HepG2 (cell line): ENCODE data around the gene ZNF330. TPM values are rescaled to one million over a fixed set of nuclear protein-coding genes. Genes with fewer than 3 reads are reported as not detected.

Experiments used
- ATF4 ChIP-seq, 2 experiments: fragments of 450-650 bp in 1 of 2; sonication (generic) in 1 of 2; formaldehyde crosslinking; IDR thresholded peaks; 2 replicates each; pipeline versions ENCODE4 v1.5.0 to v1.8.0; 2020 to 2022; ENCODE audit warnings: mild to moderate bottlenecking in 1 of 2, missing genetic modification reagents in 1 of 2
- CBX1 ChIP-seq: IDR thresholded peaks from one replicate; pipeline ENCODE4 v1.6.1; 2016; ENCODE audit warnings: antibody characterized with exemption, low read depth
- CHD2 ChIP-seq: IDR thresholded peaks from 2 replicates; pipeline ENCODE4 v1.6.1; 2011; ENCODE audit warnings: low read depth, low read length, improper control_type of control experiment
- ELF1 ChIP-seq: sonication (generic); formaldehyde crosslinking; IDR thresholded peaks from 2 replicates; pipeline ENCODE4 v1.4.0; 2020; ENCODE audit warnings: missing genetic modification reagents
- ERF ChIP-seq: IDR thresholded peaks from 2 replicates; pipeline ENCODE4 v1.6.1; 2018; ENCODE audit warnings: missing biosample characterization, missing genetic modification reagents
- FOXJ3 ChIP-seq: sonication (generic); formaldehyde crosslinking; IDR thresholded peaks from 2 replicates; pipeline ENCODE4 v1.4.0; 2020; ENCODE audit warnings: missing genetic modification reagents, mild to moderate bottlenecking, borderline replicate concordance
- GABPB1 ChIP-seq: IDR thresholded peaks from 2 replicates; pipeline ENCODE4 v1.6.1; 2016; ENCODE audit warnings: mild to moderate bottlenecking, missing genetic modification reagents, moderate library complexity, missing compliant biosample characterization
- KDM5A ChIP-seq: fragments of 200-600 bp; sonication (generic); IDR thresholded peaks from 2 replicates; pipeline ENCODE4 v1.7.0; 2018; ENCODE audit warnings: antibody characterized with exemption, mild to moderate bottlenecking, low read length, borderline replicate concordance
- KMT2A ChIP-seq: sonication (generic); formaldehyde crosslinking; IDR thresholded peaks from 2 replicates; pipeline ENCODE4 v1.4.0; 2020; ENCODE audit warnings: missing genetic modification reagents
- MAFG ChIP-seq: sonication (generic); formaldehyde crosslinking; IDR thresholded peaks from 2 replicates; pipeline ENCODE4 v1.5.1; 2020; ENCODE audit warnings: mild to moderate bottlenecking, missing genetic modification reagents
- MAZ ChIP-seq, 2 experiments: sonication (generic) in 1 of 2; formaldehyde crosslinking in 1 of 2; IDR thresholded peaks; 2 replicates each; pipeline versions ENCODE4 v1.5.0 to v1.6.1; 2012 to 2020; ENCODE audit warnings: low read depth in 2 of 2, mild to moderate bottlenecking in 2 of 2, borderline replicate concordance in 1 of 2, improper control_type of control experiment in 1 of 2, low read length in 1 of 2, missing genetic modification reagents in 1 of 2, moderate library complexity in 1 of 2
- MLX ChIP-seq: IDR thresholded peaks from 2 replicates; pipeline ENCODE4 v1.6.1; 2016
- MTF2 ChIP-seq: sonication (generic); formaldehyde crosslinking; IDR thresholded peaks from 2 replicates; pipeline ENCODE4 v1.5.0; 2020; ENCODE audit warnings: missing genetic modification reagents, borderline replicate concordance
- MYC ChIP-seq: sonication (generic); formaldehyde crosslinking; IDR thresholded peaks from 2 replicates; pipeline ENCODE4 v1.9.0; 2021; ENCODE audit warnings: missing genetic modification reagents, borderline replicate concordance
- RARA ChIP-seq: IDR thresholded peaks from 2 replicates; pipeline ENCODE4 v1.6.1; 2016; ENCODE audit warnings: missing genetic modification reagents, missing compliant biosample characterization
- RBM39 ChIP-seq: fragments of 200-400 bp; formaldehyde crosslinking; IDR thresholded peaks from one replicate; pipeline ENCODE4 v1.6.1; 2018; ENCODE audit warnings: antibody characterized with exemption, mild to moderate bottlenecking, low read depth, low read length; ENCODE audit not compliant: poor library complexity, severe bottlenecking
- SIX1 ChIP-seq: sonication (generic); formaldehyde crosslinking; IDR thresholded peaks from 2 replicates; pipeline ENCODE4 v1.4.0; 2020; ENCODE audit warnings: missing genetic modification reagents, borderline replicate concordance
- TAF1 ChIP-seq: sonication (generic); formaldehyde crosslinking; IDR thresholded peaks from 2 replicates; pipeline ENCODE4 v1.4.0; 2020; ENCODE audit warnings: missing genetic modification reagents
- TSC22D2 ChIP-seq: sonication (generic); formaldehyde crosslinking; IDR thresholded peaks from 2 replicates; pipeline ENCODE4 v1.5.1; 2020; ENCODE audit warnings: missing genetic modification reagents, mild to moderate bottlenecking, borderline replicate concordance
- ZBTB21 ChIP-seq: sonication (generic); formaldehyde crosslinking; IDR thresholded peaks from 2 replicates; pipeline ENCODE4 v1.4.0; 2020; ENCODE audit warnings: missing genetic modification reagents
- ZNF564 ChIP-seq: sonication (generic); formaldehyde crosslinking; IDR thresholded peaks from 2 replicates; pipeline ENCODE4 v1.8.1; 2023; ENCODE audit warnings: mild to moderate bottlenecking, missing genetic modification reagents
- polyA plus RNA-seq, 8 experiments: library from polyadenylated mRNA; depleted of rRNA in 3 of 8; stranded (reverse) in 7 of 8; unstranded in 1 of 8; fragments of >200 nt; fragmentation: Illumina TruSeq in 4 of 8; extraction: Trizol in 4 of 8; gene quantifications; 2 replicates each; pipeline versions ENCODE4 v1.2.1 to v1.2.3, GENCODE V29; 2011 to 2016; ENCODE audit warnings: low read depth in 4 of 8, missing spikeins in 1 of 8, mixed read lengths in 1 of 8; ENCODE audit not compliant: insufficient read depth in 1 of 8
- total RNA-seq, 5 experiments: library from RNA; depleted of rRNA; stranded (reverse); fragments of >200 nt; fragmentation: Illumina TruSeq; extraction: Trizol; gene quantifications; 2 replicates each; pipeline ENCODE4 v1.2.3, GENCODE V29; 2016; ENCODE audit warnings: low read depth in 1 of 5

Gene ZNF330
- total and polyA plus RNA-seq, 2 of the 13 experiments (the other 11 are each of a cell fraction or from before 2014, with no cell fraction given) = 23.3 to 43.4 TPM

- TF ChIP-seq TSC22D2 = 0 out of 2 replicates have a peak, but pooled peaks have one; percentile 39
- peak; percentile 76 for TF ChIP-seq RBM39
- TF ChIP-seq MTF2 = peak; percentile 74; the same call in 1 of the 2 replicates
- TF ChIP-seq TAF1 (CRISPR knock-in tag) = peak; percentile 80
- TF ChIP-seq ATF4 (CRISPR knock-in tag; IDR thresholded peaks at IDR 0.05) = peak in 1 of 2 experiments; percentile 56; a peak in 1 of 4 replicates
- no peak for TF ChIP-seq MAFG (CRISPR knock-in tag)
- TF ChIP-seq GABPB1 (CRISPR knock-in tag) = peak; percentile 91
- TF ChIP-seq ELF1 (CRISPR knock-in tag) = peak; percentile 66; the same call in 1 of the 2 replicates
- peak; percentile 88 for TF ChIP-seq KDM5A
- 0 out of 2 replicates have a peak, but pooled peaks have one; percentile 21 for TF ChIP-seq MLX (CRISPR knock-in tag)
- TF ChIP-seq MYC (CRISPR knock-in tag) = peak; percentile 88; the same call in 1 of the 2 replicates
- 0 out of 2 replicates have a peak, but pooled peaks have one; percentile 14 for TF ChIP-seq ERF (CRISPR knock-in tag)
- TF ChIP-seq CHD2 = no peak
- peak; percentile 85; the same call in 1 of the 2 replicates for TF ChIP-seq MAZ (IDR thresholded peaks at IDR 0.05; ENCODE audit: borderline replicate concordance, low read depth, low read length)
- TF ChIP-seq MAZ (CRISPR knock-in tag; IDR thresholded peaks at IDR 0.05; ENCODE audit: low read depth) = peak; percentile 83
- TF ChIP-seq KMT2A (CRISPR knock-in tag) = peak; percentile 61; the same call in 1 of the 2 replicates
- no peak; the same call in 1 of the 2 replicates for TF ChIP-seq FOXJ3 (CRISPR knock-in tag)
- peak; percentile 92 for TF ChIP-seq ZBTB21
- peak; percentile 74; the same call in 1 of the 2 replicates for TF ChIP-seq ZNF564 (CRISPR knock-in tag)
- no peak for TF ChIP-seq SIX1
- TF ChIP-seq CBX1 = peak; percentile 80
- TF ChIP-seq RARA = no peak
Observed at GRCh38 chr4:141220691-141221659, at the start of gene ZNF330 (continued).
